HepG2 (cell line): Measurements from ENCODE around the gene CAPS. TPM values are rescaled to one million over a fixed set of nuclear protein-coding genes. Genes with fewer than 3 reads are reported as not detected.

Experiments
- ATAD3A ChIP-seq: sonication (generic); formaldehyde crosslinking; IDR thresholded peaks from 2 replicates; pipeline ENCODE4 v1.4.0; 2020; ENCODE audit warnings: missing genetic modification reagents
- CHD4 ChIP-seq: fragments of 200-600 bp; sonication (generic); IDR thresholded peaks from 2 replicates; pipeline ENCODE4 v1.7.0; 2017; ENCODE audit warnings: mild to moderate bottlenecking, low read length, borderline replicate concordance
- DMAP1 ChIP-seq: IDR thresholded peaks from 2 replicates; pipeline ENCODE4 v1.6.1; 2016
- DPF2 ChIP-seq: sonication (generic); formaldehyde crosslinking; IDR thresholded peaks from 2 replicates; pipeline ENCODE4 v1.4.0; 2020; ENCODE audit warnings: mild to moderate bottlenecking, low read depth, missing genetic modification reagents, borderline replicate concordance
- GATAD1 ChIP-seq: IDR thresholded peaks from 2 replicates; pipeline ENCODE4 v1.6.1; 2016; ENCODE audit warnings: missing genetic modification reagents, missing compliant biosample characterization
- GATAD2A ChIP-seq: IDR thresholded peaks from 2 replicates; pipeline ENCODE4 v1.6.1; 2016
- HMGXB3 ChIP-seq: sonication (generic); formaldehyde crosslinking; IDR thresholded peaks from 2 replicates; pipeline ENCODE4 v1.4.0; 2020; ENCODE audit warnings: missing genetic modification reagents, borderline replicate concordance
- KLF16 ChIP-seq, 2 experiments: sonication (generic) in 1 of 2; formaldehyde crosslinking in 1 of 2; IDR thresholded peaks; 2 replicates each; pipeline versions ENCODE4 v1.6.1 to v1.8.0; 2016 to 2023; ENCODE audit warnings: missing genetic modification reagents in 2 of 2, missing compliant biosample characterization in 1 of 2
- MLX ChIP-seq: IDR thresholded peaks from 2 replicates; pipeline ENCODE4 v1.6.1; 2016
- RBAK ChIP-seq: sonication (generic); formaldehyde crosslinking; IDR thresholded peaks from 2 replicates; pipeline ENCODE4 v1.5.1; 2020; ENCODE audit warnings: mild to moderate bottlenecking, missing genetic modification reagents
- SETDB1 ChIP-seq: sonication (generic); formaldehyde crosslinking; IDR thresholded peaks from 2 replicates; pipeline ENCODE4 v1.5.1; 2020; ENCODE audit warnings: missing genetic modification reagents, mild to moderate bottlenecking, borderline replicate concordance
- SNAI1 ChIP-seq: sonication (generic); formaldehyde crosslinking; IDR thresholded peaks from 2 replicates; pipeline ENCODE4 v1.5.0; 2020; ENCODE audit warnings: mild to moderate bottlenecking, missing genetic modification reagents, borderline replicate concordance
- SOX13 ChIP-seq, 3 experiments: fragments of 450-650 bp in 1 of 3; sonication (generic) in 1 of 3; formaldehyde crosslinking in 1 of 3; IDR thresholded peaks in 2 of 3; conservative IDR thresholded peaks in 1 of 3; 2 replicates each; pipeline versions ENCODE4 v1.5.0 to v1.6.1; 2016 to 2020; ENCODE audit warnings: antibody characterized with exemption in 1 of 3, mild to moderate bottlenecking in 1 of 3, missing compliant biosample characterization in 1 of 3, missing genetic modification reagents in 1 of 3, moderate library complexity in 1 of 3
- SOX5 ChIP-seq: IDR thresholded peaks from 2 replicates; pipeline ENCODE4 v1.6.1; 2016; ENCODE audit warnings: borderline replicate concordance
- SOX6 ChIP-seq, 2 experiments: fragments of 450-650 bp in 1 of 2; sonication (generic) in 1 of 2; formaldehyde crosslinking in 1 of 2; IDR thresholded peaks; 2 replicates each; pipeline versions ENCODE4 v1.4.0 to v1.6.1; 2017 to 2020; ENCODE audit warnings: antibody characterized with exemption in 1 of 2, mild to moderate bottlenecking in 1 of 2, missing genetic modification reagents in 1 of 2
- TAF1 ChIP-seq: sonication (generic); formaldehyde crosslinking; IDR thresholded peaks from 2 replicates; pipeline ENCODE4 v1.4.0; 2020; ENCODE audit warnings: missing genetic modification reagents
- TGIF2 ChIP-seq: IDR thresholded peaks from 2 replicates; pipeline ENCODE4 v1.6.1; 2016; ENCODE audit warnings: control low read depth, missing compliant biosample characterization
- ZBTB8A ChIP-seq: sonication (generic); formaldehyde crosslinking; IDR thresholded peaks from 2 replicates; pipeline ENCODE4 v1.4.0; 2020; ENCODE audit warnings: mild to moderate bottlenecking, low read depth, missing genetic modification reagents, borderline replicate concordance
- ZFP36L2 ChIP-seq: sonication (generic); formaldehyde crosslinking; IDR thresholded peaks from 2 replicates; pipeline ENCODE4 v1.4.0; 2020; ENCODE audit warnings: missing genetic modification reagents
- ZFP41 ChIP-seq: sonication (generic); formaldehyde crosslinking; IDR thresholded peaks from 2 replicates; pipeline ENCODE4 v1.4.0; 2020; ENCODE audit warnings: mild to moderate bottlenecking, missing genetic modification reagents, borderline replicate concordance
- ZKSCAN8 ChIP-seq: IDR thresholded peaks from 2 replicates; pipeline ENCODE4 v1.6.1; 2016; ENCODE audit warnings: borderline replicate concordance, missing genetic modification reagents, missing compliant biosample characterization
- ZNF143 ChIP-seq: sonication (generic); formaldehyde crosslinking; IDR thresholded peaks from 2 replicates; pipeline ENCODE4 v1.4.0; 2020; ENCODE audit warnings: missing genetic modification reagents
- ZNF296 ChIP-seq: sonication (generic); formaldehyde crosslinking; conservative IDR thresholded peaks from 2 replicates; pipeline ENCODE4 v1.5.0; 2020; ENCODE audit warnings: mild to moderate bottlenecking, missing genetic modification reagents
- ZNF556 ChIP-seq: sonication (generic); formaldehyde crosslinking; IDR thresholded peaks from 2 replicates; pipeline ENCODE4 v1.4.0; 2020; ENCODE audit warnings: mild to moderate bottlenecking, missing genetic modification reagents, borderline replicate concordance
- ZNF749 ChIP-seq: sonication (generic); formaldehyde crosslinking; IDR thresholded peaks from 2 replicates; pipeline ENCODE4 v1.8.0; 2022; ENCODE audit warnings: mild to moderate bottlenecking, missing genetic modification reagents, moderate library complexity, borderline replicate concordance
- ZNF776 ChIP-seq: sonication (generic); formaldehyde crosslinking; IDR thresholded peaks from 2 replicates; pipeline ENCODE4 v1.4.0; 2020; ENCODE audit warnings: mild to moderate bottlenecking, missing genetic modification reagents
- ZNF788 ChIP-seq: sonication (generic); formaldehyde crosslinking; IDR thresholded peaks from 2 replicates; pipeline ENCODE4 v1.5.0; 2020; ENCODE audit warnings: mild to moderate bottlenecking, missing genetic modification reagents, borderline replicate concordance
- ZSCAN9 ChIP-seq: IDR thresholded peaks from 2 replicates; pipeline ENCODE4 v1.6.1; 2016; ENCODE audit warnings: borderline replicate concordance
- polyA plus RNA-seq, 8 experiments: library from polyadenylated mRNA; depleted of rRNA in 3 of 8; stranded (reverse) in 7 of 8; unstranded in 1 of 8; fragments of >200 nt; fragmentation: Illumina TruSeq in 4 of 8; extraction: Trizol in 4 of 8; gene quantifications; 2 replicates each; pipeline versions ENCODE4 v1.2.1 to v1.2.3, GENCODE V29; 2011 to 2016; ENCODE audit warnings: low read depth in 4 of 8, missing spikeins in 1 of 8, mixed read lengths in 1 of 8; ENCODE audit not compliant: insufficient read depth in 1 of 8
- total RNA-seq, 5 experiments: library from RNA; depleted of rRNA; stranded (reverse); fragments of >200 nt; fragmentation: Illumina TruSeq; extraction: Trizol; gene quantifications; 2 replicates each; pipeline ENCODE4 v1.2.3, GENCODE V29; 2016; ENCODE audit warnings: low read depth in 1 of 5

The CAPS gene
- total and polyA plus RNA-seq, 2 of the 13 experiments (the other 11 are each of a cell fraction or from before 2014, with no cell fraction given): 3.1 TPM

GRCh38 chr19:5870986-5871394 is 43.1 kb upstream of the CAPS start (continued):
- TF ChIP-seq SOX13 (IDR thresholded peaks at IDR 0.05): peak; percentile 89
- TF ChIP-seq SOX13 (CRISPR knock-in tag; conservative IDR thresholded peaks at IDR 0.05 in 1 of 2, IDR thresholded peaks at IDR 0.05 in 1 of 2): peak in 1 of 2 experiments; percentile 94; a peak in 2 of 4 replicates
- no peak for TF ChIP-seq ZFP41 (CRISPR knock-in tag)
- TF ChIP-seq ZBTB8A (CRISPR knock-in tag): no peak
- TF ChIP-seq ZNF556 (CRISPR knock-in tag): peak; percentile 78; the same call in 1 of the 2 replicates
- TF ChIP-seq ZNF776 (CRISPR knock-in tag): no peak
- no peak for TF ChIP-seq SETDB1
- peak; percentile 47; the same call in 1 of the 2 replicates for TF ChIP-seq ZNF749 (CRISPR knock-in tag)
- TF ChIP-seq RBAK (CRISPR knock-in tag): peak; percentile 62; the same call in 1 of the 2 replicates
- TF ChIP-seq HMGXB3 (CRISPR knock-in tag): peak; percentile 90; the same call in 1 of the 2 replicates
- peak; percentile 98 for TF ChIP-seq GATAD2A
- TF ChIP-seq ATAD3A (CRISPR knock-in tag): no peak
- TF ChIP-seq GATAD1 (CRISPR knock-in tag): peak; percentile 74
- peak; percentile 58; the same call in 1 of the 2 replicates for TF ChIP-seq TGIF2 (CRISPR knock-in tag)
- TF ChIP-seq ZNF788 (CRISPR knock-in tag): peak; percentile 88; the same call in 1 of the 2 replicates
- peak; percentile 90 for TF ChIP-seq ZSCAN9
- TF ChIP-seq CHD4: no peak
- peak; percentile 95 for TF ChIP-seq ZKSCAN8 (CRISPR knock-in tag)
- peak; percentile 61; the same call in 1 of the 2 replicates for TF ChIP-seq DMAP1
- peak; percentile 92 for TF ChIP-seq MLX (CRISPR knock-in tag)
- TF ChIP-seq ZNF143 (CRISPR knock-in tag): no peak; the same call in 1 of the 2 replicates
- peak; percentile 97 for TF ChIP-seq SOX5 (CRISPR knock-in tag)
- no peak for TF ChIP-seq ZNF296 (CRISPR knock-in tag)
- peak; percentile 97 for TF ChIP-seq DPF2 (CRISPR knock-in tag)
- peak; percentile 46; the same call in 1 of the 2 replicates for TF ChIP-seq TAF1 (CRISPR knock-in tag)
- peak in 1 of 2 experiments; percentile 88; a peak in 2 of 4 replicates for TF ChIP-seq KLF16 (CRISPR knock-in tag; IDR thresholded peaks at IDR 0.05)
- no peak for TF ChIP-seq SOX6 (IDR thresholded peaks at IDR 0.05)
- TF ChIP-seq SOX6 (CRISPR knock-in tag; IDR thresholded peaks at IDR 0.05): peak; percentile 97
- TF ChIP-seq ZFP36L2 (CRISPR knock-in tag): 0 out of 2 replicates have a peak, but pooled peaks have one; percentile 52
- TF ChIP-seq SNAI1 (CRISPR knock-in tag): no peak
